GM18870 (cell line): ENCODE data around the gene LMF2.
"Not testable (repeated sequence)": the region's sequence is repeated elsewhere in the genome, so short reads cannot be mapped to it uniquely, and the experiment has no call there.

Source experiments
- ATAC-seq: cut with Tn5 transposase; IDR thresholded peaks from one replicate; pipeline ENCODE4 v1.9.1; 2021; ENCODE audit warnings: moderate library complexity; ENCODE audit not compliant: unreplicated experiment

The LMF2 gene

GRCh38 chr22:50507421-50507990 is at the start of gene LMF2:
Gene LMF2 (minus strand): TSS chr22:50507702. CDS start chr22:50507675, 27 bp downstream.
- no peak for ATAC-seq

GRCh38 chr22:50556703-50557102 is 49.2 kb upstream of the LMF2 start:
- no peak for ATAC-seq

GRCh38 chr22:50553310-50553709 is 45.8 kb upstream of the LMF2 start:
- ATAC-seq = no peak

DNA sequence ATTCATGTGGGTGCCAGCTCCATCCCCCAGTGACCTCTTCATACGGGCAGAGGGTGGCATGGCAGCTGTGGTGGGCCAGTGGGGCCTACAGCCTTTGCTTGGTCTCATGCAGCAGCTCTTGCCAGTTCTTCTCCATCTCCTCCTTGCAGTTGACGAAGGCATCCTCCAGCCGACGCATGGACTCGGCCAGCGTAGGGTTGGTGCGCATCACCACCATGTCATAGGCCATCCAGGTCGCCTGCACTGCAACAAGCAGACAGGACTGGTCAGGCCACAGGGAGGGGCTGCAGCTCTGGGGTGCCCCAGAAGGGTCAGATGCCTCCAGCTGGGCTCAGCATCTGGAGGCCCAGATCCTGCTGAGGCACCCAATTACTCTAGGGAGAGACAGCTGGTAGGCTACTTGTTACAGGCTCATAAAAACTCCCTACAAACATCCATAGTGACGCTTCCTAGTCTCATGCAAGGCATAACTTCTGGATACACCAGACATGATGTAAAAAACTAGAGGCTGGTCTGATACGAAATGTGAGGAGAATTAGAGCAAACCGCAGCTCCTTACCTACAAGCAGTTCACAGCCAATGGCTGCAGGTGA is 43.8 kb upstream of the LMF2 start:
- ATAC-seq = no peak

GRCh38 chr22:50550395-50550794 is 42.9 kb upstream of the LMF2 start:
- no peak for ATAC-seq

GRCh38 chr22:50548921-50549790 is 41.7 kb upstream of the LMF2 start:
- no peak for ATAC-seq

DNA sequence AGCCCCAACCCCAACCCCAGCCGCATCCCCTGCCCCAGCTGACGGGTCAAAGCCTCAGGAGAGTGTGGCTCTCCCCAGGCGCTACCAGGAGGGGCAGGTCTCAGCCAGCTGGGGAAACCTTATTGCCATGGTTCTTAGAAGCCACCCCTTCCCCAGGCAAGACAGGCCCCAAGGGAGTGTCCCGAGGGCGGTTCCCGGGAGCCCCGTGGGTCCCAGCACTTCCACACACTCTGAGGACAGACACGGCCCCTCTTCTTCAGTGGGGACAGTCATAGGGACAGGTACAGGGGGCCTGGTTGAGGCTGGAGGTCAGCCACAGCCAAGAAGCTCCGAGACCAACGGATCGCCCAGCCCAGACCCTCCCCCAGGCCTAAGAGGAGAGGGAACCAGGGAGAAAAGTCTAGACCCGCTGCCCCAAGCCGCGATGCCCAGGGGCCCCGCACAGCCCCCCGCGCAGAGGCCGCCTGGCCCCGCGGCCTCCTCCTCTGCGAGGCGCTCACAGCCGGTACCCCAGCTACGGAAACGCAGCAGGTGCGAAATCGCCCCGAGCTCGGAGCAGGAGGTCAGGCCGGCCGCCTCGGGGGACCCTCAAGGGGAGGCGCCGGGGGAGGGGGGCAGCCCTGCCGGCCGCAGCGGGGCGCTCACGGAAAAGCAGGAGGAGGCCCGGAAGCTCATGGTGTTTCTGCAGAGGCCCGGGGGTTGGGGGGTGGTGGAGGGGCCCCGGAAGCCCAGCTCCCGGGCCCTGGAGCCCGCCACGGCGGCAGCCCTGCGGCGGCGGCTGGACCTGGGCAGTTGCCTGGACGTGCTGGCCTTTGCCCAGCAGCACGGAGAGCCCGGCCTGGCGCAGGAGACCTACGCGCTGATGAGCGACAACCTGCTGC is 40.8 kb upstream of the LMF2 start:
- ATAC-seq = no peak

GRCh38 chr22:50547263-50547985 is 39.9 kb upstream of the LMF2 start:
- ATAC-seq = no peak

GRCh38 chr22:50546326-50547262 is 39.1 kb upstream of the LMF2 start:
- ATAC-seq = no peak

DNA sequence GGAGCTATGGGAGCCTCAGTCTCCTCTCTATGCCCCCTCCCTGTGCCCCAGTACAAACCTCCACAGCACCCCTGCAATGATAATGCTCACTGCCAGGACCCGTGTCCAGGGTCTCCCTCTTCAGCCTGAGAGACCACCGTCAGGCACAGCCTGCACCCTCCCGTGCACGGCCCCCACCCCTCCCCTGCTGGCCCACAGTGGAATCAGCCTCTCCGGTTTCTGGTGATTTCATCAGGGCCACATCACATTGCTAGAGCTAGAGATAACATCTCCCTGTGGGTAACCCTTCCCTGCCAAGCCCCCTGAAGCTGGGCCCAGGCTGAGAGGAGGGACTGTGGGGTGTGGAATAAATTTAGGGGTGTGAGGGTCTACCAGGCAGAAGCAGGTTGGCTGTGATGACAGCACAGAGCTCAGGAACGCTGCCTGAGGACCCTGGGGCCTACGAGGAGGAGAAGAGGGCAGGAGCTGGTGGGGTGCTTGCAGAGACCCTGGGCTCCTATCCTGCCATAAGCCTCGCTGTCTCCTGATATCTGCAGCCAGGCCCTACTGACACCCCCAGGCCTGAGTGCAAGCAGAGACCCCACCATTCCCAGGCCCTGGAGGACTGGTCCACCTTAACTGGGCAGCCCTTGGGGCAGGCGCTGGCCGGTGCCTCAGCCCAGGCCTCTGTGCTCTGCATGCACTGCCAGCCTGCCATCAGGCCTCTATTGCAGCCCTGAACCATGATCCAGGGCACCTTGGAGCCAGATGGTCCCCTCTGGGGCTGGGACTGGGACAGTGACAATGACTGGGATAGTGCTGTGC is 38.2 kb upstream of the LMF2 start, which contains the start of gene KLHDC7B:
Gene KLHDC7B, plus strand, starts transcription at position 378 of the 804 bp plus-strand sequence. Its CDS starts 345 bp downstream, at position 723.
- ATAC-seq = no peak

DNA sequence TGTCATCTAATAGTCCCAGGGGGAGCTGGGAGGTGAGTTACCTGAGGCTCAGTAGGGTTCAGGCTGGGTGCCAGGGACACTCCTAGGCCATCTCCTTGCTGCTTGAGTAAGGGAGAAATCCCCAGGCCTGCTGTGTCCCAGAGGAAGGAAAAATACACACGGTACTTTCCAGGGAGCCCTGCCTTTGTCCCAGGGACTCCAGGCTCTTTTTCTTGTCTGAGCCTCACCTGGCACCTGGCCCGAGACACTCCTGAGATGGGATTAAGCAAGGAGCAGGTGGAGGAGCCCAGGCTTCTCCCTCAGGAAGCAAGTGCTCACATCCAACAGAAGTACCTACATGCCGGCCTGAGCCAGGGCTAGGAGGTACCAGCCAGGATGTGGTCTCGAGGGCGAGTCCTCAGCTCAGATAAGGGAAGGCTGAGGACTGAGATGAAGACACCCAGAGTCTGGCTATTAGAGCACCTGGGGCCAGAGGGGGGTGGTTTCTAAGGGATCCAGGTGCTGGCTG is 37.3 kb upstream of the LMF2 start:
- ATAC-seq = no peak

GRCh38 chr22:50544078-50544745 is 36.7 kb upstream of the LMF2 start:
- ATAC-seq = no peak

DNA sequence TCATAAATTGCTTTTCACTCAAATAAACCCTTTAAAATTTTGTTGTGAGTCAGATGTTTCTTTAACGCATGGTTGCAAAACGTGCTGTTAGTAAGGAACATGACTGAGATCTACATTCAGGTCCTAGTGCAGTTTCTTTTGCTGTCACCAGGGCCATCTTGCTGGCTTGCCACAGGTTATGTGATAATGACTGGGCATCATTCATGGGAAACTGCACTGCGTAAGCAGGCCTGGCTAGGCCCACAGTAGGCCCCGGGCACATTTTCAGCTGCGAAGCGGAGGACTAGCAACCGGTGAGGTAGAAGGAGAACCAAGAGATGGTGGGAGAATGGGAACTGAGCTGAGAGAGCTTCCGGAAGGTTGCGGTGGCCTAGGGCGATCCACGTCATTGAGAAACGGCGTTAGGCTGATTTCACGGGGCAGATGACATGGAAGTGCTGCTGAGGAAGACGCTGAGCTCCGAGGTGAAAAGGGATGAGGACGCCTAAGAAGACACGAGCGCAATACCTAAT is 35.0 kb upstream of the LMF2 start:
- ATAC-seq = no peak

DNA sequence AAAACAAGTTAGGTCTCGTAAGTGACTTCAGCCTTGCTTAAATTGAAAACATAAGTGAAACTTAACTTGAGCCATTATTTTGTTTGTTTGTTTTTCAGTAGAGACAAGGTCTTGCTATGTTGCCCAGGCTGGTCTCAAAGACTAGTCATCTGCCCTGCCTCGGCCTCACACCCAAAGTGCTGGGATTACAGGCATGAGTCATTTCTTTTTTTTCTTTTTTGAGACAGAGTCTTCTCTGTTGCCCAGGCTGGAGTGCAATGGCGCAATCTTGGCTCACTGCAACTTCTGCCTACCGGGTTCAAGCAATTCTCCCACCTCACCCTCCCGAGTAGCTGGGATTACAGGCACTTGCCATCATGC is 34.1 kb upstream of the LMF2 start:
- ATAC-seq = not testable (repeated sequence)

DNA sequence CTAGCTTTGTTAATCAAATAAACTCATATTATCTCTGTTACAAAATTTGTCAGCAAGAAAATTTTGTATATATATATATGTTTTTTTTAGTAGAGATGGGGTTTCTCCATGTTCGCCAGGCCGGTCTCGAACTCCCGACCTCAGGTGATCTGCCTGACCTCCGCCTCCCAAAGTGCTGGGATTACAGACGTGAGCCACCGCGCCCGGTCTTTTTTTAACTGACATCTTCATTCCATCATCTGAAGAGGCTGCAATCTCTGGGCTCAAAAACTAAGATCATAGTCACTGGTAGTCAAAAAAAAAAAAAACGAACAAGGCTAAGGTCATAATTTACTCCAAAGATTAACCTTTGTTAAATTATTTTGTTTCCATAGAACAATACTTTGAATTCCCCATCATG is 32.9 kb upstream of the LMF2 start:
- no peak for ATAC-seq

- ATAC-seq = no peak
Observed at GRCh38 chr22:50537765-50538164, 30.3 kb upstream of the LMF2 start.

GRCh38 chr22:50536226-50536625 is 28.7 kb upstream of the LMF2 start:
- no peak for ATAC-seq

- ATAC-seq = no peak
Observed at GRCh38 chr22:50535113-50535512, 27.6 kb upstream of the LMF2 start.
